Chondrocyte (in vitro differentiated cells): ENCODE data around the gene SLIT2. TPM values are rescaled to one million over a fixed set of nuclear protein-coding genes. Genes with fewer than 3 reads are reported as not detected.

Experiments
- DNase-seq: peaks from one replicate; pipeline ENCODE4 v3.0.0; 2021; ENCODE audit warnings: mixed read lengths, low spot score
- H3K27ac Mint-ChIP-seq: one replicate; pipeline ENCODE4 v1.8.0; 2021; ENCODE audit warnings: mild to moderate bottlenecking, moderate library complexity, mixed read lengths; ENCODE audit not compliant: unreplicated experiment
- H3K27me3 Mint-ChIP-seq: 2 replicates; pipeline ENCODE4 v1.8.0; 2021; ENCODE audit warnings: low read depth, mixed read lengths
- H3K36me3 Mint-ChIP-seq: 2 replicates; pipeline ENCODE4 v1.8.0; 2021; ENCODE audit warnings: low read depth, mixed read lengths
- H3K4me1 Mint-ChIP-seq: 2 replicates; pipeline ENCODE4 v1.8.0; 2021; ENCODE audit warnings: low read depth, mild to moderate bottlenecking, mixed read lengths
- H3K4me3 Mint-ChIP-seq: one replicate; pipeline ENCODE4 v1.8.0; 2021; ENCODE audit warnings: mild to moderate bottlenecking, moderate library complexity, mixed read lengths; ENCODE audit not compliant: unreplicated experiment
- H3K9me3 Mint-ChIP-seq: 2 replicates; pipeline ENCODE4 v1.8.0; 2021; ENCODE audit warnings: low read depth, mixed read lengths
- CTCF ChIP-seq: fragments of 200-600 bp; sonication (generic); IDR thresholded peaks from 2 replicates; pipeline ENCODE4 v1.5.0; 2021; ENCODE audit warnings: antibody characterized with exemption, mild to moderate bottlenecking, moderate library complexity
- total RNA-seq: library from RNA; stranded (reverse); gene quantifications from 3 replicates; pipeline ENCODE4 v1.2.1, GENCODE V29; 2021

The SLIT2 gene
- total RNA-seq, 1 donor from 2014 or later, result 36.6 TPM

GRCh38 chr4:20288047-20288650, 36.4 kb downstream of the SLIT2 start:
- Mint-ChIP-seq H3K4me3 (no peak overlapping the region), H3K27me3 (no peaks in the 10 kb centered on the region), H3K9me3 (no peaks in the 10 kb centered on the region), H3K27ac (no peak overlapping the region), H3K36me3 (no peaks in the 10 kb centered on the region), H3K4me1 (peaks cover 6% of the 10 kb centered on the region)
- no peak for DNase-seq
- no peak for TF ChIP-seq CTCF

GRCh38 chr4:20288846-20289512, 37.3 kb downstream of the SLIT2 start:
- Mint-ChIP-seq H3K9me3 (no peaks in the 10 kb centered on the region), H3K36me3 (no peaks in the 10 kb centered on the region), H3K4me1 (peaks cover 6% of the 10 kb centered on the region), H3K27me3 (no peaks in the 10 kb centered on the region), H3K27ac (no peak overlapping the region), H3K4me3 (no peak overlapping the region)
- TF ChIP-seq CTCF, result no peak
- no peak for DNase-seq

GRCh38 chr4:20289782-20290181, 38.1 kb downstream of the SLIT2 start:
- Mint-ChIP-seq H3K36me3 (no peaks in the 10 kb centered on the region), H3K27me3 (no peaks in the 10 kb centered on the region), H3K27ac (no peak overlapping the region), H3K4me3 (no peak overlapping the region), H3K9me3 (no peaks in the 10 kb centered on the region), H3K4me1 (peaks cover 6% of the 10 kb centered on the region)
- DNase-seq, result no peak
- no peak for TF ChIP-seq CTCF

GRCh38 chr4:20292739-20293138, 41.0 kb downstream of the SLIT2 start:
- no peak for DNase-seq
- no peak overlapping the region for H3K27ac Mint-ChIP-seq
- no peaks in the 10 kb centered on the region for H3K36me3 Mint-ChIP-seq
- no peak for TF ChIP-seq CTCF
- no peaks in the 10 kb centered on the region for H3K27me3 Mint-ChIP-seq
- H3K4me3 Mint-ChIP-seq, result no peak overlapping the region
- peaks cover 6% of the 10 kb centered on the region for H3K4me1 Mint-ChIP-seq
- H3K9me3 Mint-ChIP-seq, result no peaks in the 10 kb centered on the region

- H3K4me3 Mint-ChIP-seq, result no peak overlapping the region
- no peaks in the 10 kb centered on the region for H3K27me3 Mint-ChIP-seq
- H3K36me3 Mint-ChIP-seq, result peaks cover 1% of the 10 kb centered on the region
- H3K9me3 Mint-ChIP-seq, result no peaks in the 10 kb centered on the region
- DNase-seq, result no peak
- TF ChIP-seq CTCF, result no peak
- H3K27ac Mint-ChIP-seq, result no peak overlapping the region
- H3K4me1 Mint-ChIP-seq, result peaks cover 6% of the 10 kb centered on the region
These were observed 45.6 kb downstream of the SLIT2 start for GRCh38 chr4:20297261-20297660.
